Stimulated activated CD4-positive, alpha-beta T cell treated with anti-CD3 and anti-CD28 coated beads, TNF-alpha, amount 100 ng/mL, for 48 hours (primary cell): Measurements from ENCODE around the gene GPR137B.

ENCODE experiments used
- DNase-seq, 3 donors: peaks; one replicate each; pipeline ENCODE4 v3.0.0-alpha.2; 2020; ENCODE audit warnings: low read depth in 3 of 3

GPR137B gene, protein sequence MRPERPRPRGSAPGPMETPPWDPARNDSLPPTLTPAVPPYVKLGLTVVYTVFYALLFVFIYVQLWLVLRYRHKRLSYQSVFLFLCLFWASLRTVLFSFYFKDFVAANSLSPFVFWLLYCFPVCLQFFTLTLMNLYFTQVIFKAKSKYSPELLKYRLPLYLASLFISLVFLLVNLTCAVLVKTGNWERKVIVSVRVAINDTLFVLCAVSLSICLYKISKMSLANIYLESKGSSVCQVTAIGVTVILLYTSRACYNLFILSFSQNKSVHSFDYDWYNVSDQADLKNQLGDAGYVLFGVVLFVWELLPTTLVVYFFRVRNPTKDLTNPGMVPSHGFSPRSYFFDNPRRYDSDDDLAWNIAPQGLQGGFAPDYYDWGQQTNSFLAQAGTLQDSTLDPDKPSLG

DNA sequence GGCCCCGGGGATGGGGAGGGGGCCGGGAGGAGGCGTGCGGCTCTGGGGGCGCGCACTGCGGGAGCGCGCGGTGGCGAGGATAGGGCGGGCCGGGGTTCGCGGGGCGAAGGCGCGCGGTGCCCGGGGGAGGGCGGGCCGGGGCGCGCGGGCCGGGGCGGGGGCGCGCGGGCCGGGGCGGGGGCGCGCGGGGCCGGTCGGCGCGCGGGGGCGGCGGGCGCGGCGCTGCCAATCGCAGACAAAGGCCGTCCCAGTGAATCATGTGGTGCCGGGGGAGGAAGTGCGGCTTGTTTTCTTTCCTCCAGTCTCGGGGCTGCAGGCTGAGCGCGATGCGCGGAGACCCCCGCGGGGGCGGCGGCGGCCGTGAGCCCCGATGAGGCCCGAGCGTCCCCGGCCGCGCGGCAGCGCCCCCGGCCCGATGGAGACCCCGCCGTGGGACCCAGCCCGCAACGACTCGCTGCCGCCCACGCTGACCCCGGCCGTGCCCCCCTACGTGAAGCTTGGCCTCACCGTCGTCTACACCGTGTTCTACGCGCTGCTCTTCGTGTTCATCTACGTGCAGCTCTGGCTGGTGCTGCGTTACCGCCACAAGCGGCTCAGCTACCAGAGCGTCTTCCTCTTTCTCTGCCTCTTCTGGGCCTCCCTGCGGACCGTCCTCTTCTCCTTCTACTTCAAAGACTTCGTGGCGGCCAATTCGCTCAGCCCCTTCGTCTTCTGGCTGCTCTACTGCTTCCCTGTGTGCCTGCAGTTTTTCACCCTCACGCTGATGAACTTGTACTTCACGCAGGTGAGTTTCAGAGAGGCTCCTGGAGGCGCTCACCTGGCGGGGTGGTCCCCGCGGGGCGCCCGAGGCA lies at the start of gene GPR137B:
TSS of gene GPR137B (plus strand) at position 287 of the 851 bp plus-strand sequence. CDS start at position 371, 84 bp downstream.
- DNase-seq = peak in 2 of 3 donors; percentile 36 to 52

DNA sequence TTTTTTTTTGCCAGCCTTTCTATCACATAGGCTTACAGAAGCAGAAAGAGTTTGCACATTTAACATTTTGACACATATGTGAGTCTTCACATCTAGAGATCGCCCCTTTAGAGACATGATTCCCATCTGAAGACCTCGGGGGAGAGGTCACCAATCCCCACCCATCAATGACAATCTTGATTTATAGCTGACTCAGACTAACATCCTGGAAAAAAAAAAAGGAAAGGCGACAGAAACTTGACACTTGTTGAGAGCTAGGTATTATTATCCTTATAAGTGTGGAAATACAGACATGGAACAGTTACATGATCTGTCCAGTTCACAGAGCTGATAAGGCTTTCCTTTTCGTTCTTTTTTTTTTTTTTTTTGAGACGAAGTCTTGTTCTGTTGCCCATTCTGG lies 49.4 kb upstream of the GPR137B start:
- no peak for DNase-seq

DNA sequence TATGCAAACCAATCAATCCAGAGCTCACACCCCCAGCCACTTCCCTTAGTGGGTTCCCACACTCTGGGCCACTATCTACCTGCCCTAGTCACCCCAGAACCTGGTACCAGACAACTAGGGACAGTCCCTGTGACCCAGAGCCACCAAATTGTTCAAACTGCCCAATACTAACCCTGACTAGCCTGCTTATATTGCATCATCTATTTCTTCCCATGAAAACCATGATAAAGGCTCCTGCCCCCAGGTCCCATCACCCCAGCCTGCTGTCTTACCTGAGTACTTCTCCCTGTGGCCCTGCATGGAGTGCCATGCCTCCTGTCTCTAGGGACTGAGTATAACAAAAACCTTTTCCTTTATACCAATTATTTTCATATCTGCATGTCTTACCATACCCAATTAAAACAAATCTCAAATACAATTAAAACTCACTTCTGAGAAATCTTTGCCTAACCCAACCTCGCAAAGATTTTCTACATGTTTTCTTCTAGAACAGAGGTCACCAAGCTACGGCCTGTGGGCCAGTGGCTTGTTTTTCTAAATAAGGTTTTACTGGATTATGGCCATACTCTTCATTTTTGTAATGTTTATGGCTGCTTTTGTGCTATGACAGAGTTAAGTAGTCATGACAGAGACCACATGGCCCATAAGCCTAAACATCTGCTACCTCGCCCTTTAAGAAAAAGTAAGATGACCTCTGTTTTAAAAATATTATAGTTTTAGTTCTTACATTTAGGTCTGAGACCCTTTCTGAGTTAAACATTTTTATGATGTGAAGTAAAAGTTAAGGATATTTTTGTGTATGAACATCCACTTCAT lies 46.4 kb upstream of the GPR137B start:
- DNase-seq = no peak

DNA sequence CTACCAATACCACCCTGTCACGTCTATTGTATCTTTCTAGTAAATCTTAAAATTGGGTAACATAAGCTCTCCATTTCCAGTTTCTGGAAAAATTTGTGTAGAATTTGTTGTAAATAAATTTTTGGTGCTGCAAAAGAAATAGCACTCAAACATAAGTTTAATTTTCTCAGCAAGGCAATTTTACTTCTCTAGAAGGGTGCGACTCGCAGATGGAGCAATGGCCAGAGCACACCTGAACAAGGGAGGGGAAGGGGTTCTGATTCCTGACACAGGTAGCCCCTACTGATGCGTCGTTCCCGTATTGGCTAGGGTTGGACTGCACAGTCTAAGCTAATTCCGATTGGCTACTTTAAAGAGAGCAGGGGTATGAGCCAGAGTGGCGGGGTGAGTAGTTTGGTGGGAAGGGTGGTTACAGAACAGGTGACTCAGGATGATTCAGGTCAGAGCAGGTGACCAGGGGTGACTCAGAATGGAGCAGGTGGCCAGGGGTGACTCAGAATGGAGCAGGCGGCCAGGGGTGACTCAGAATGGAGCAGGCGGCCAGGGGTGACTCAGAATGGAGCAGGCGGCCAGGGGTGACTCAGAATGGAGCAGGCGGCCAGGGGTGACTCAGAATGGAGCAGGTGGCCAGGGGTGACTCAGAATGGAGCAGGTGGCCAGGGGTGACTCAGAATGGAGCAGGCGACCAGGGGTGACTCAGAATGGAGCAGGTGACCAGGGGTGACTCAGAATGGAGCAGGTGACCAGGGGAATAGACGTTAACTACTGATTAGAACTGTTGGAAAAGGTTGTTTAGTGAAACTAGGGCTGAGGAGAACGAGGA lies 45.5 kb upstream of the GPR137B start:
- peak; percentile 64 to 83 (median 65) for DNase-seq

DNA sequence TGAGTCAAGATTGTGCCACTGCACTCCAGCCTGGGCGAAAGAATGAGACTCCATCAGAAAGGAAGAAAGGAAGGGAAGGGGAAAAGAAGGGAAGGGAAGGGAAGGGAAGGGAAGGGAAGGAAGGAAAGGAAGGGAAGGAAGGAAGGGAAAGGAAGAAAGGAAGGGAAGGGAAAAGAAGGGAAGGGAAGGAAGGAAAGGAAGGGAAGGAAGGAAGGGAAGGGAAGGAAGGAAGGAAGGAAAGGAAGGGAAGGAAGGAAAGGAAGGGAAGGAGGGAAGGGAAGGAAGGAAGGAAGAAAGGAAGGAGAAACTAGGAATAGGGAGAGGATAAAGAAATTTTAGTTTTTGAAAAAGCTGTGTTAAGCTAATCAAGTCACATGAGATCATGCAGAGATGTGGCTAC lies 44.1 kb upstream of the GPR137B start:
- no peak for DNase-seq

DNA sequence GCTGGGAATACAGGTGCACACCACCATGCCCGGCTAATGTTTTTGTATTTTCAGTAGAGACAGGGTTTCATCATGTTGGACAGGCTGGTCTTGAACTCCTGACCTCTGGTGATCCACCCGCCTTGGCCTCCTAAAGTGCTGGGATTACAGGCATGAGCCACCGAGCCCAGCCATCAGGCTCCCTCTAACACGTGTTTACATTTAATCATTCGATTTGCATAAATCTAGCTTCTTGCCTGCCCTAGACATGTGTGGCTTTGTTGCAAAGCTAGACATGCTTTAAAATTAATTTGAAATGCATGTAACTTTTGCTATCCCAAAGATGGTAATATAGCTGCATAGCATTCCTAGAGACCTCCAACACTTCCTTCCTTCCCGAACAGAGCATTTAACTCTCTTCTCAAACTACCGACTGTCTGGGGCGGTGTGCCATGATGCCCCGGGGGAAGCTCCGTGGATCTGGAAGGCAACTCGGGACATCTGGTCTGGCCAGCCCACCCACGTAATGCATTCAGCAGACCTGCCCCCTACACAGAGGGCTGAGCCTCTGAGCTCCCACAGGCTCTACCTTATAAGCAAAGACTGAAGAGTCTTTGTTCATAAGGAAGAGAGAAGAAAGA lies 42.9 kb upstream of the GPR137B start:
- DNase-seq = no peak

DNA sequence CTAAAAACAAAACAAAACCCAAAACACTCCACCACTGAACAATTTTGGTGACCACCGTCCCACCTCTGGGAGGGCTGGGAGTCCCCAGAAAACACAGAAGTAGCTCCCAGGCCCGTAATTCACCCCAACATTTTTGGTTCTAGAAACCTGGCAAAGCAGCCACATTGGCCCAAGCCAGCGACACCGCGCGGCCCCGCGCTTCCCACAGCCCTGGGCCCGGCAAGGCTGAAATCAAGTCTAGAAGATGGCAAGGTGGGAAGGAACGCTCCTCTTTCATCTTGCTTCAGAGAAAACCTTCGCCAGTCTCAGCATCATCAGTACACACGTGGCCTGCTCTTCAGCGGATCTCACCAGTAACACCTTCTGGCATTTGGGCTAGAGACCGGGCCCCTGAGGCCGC lies 41.5 kb upstream of the GPR137B start:
- DNase-seq = no peak

DNA sequence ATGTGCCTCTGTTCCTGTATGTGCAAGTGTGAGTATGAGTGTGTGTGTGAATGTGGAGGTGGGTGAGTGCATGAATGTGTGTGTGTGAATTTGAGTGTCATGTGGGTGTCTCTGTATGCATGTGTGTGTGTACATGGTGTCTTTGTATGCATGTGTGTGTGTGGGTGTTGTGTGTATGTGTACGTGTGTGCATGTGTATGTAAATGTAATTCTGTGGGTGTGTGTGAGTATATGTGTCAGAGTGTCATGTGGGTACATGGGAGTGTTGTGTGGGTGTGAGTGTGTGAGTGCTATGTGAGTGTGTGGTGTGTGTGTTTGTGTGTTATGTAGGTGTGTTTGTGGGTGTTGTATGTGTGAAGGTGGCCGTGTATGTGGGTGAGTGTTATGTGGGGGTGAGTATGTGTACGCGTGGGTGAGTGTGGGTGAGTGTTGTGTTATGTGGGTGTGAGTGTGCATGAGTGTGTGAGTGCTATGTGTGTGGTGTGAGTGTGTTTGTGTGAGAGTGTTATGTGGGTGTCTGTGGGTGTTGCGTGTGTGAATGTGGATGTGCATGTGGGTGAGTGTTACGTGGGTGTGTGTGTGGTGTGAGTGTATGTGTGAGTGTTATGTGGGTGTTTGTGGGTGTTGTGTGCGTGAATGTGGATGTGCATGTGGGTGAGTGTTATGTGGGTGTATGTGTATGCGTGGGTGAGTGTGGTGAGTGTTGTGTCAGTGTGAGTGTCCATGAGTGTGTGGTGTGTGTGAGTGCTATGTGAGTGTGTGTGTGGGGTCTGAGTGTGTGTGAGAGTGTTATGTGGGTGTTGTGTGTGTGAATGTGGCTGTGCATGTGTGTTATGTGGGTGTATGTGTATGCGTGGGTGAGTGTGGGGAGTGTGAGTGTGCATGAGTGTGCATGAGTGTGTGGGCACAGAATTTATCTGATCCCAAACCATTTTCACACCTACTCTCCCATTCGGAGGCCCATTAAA lies 40.8 kb upstream of the GPR137B start:
- no peak for DNase-seq

DNA sequence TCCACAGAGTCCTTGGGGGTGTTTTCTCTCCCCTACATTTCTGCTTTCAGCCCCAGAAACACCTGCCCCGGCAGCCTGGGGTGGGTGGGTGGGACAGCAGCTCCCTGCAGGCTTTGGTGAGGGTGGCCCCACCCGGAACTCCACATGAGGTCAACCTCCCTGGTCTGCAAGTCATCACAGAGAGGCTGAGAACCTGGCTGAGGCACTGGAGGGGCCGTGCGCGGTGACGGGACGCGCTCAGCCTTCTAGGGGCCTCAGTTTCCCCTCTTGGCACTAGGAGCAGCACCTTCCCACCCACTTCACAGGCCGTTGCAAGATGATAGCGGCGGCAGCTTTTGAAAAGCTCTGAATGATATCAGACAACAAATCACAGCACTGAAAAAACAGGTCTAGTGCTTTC lies 39.7 kb upstream of the GPR137B start:
- DNase-seq = no peak

DNA sequence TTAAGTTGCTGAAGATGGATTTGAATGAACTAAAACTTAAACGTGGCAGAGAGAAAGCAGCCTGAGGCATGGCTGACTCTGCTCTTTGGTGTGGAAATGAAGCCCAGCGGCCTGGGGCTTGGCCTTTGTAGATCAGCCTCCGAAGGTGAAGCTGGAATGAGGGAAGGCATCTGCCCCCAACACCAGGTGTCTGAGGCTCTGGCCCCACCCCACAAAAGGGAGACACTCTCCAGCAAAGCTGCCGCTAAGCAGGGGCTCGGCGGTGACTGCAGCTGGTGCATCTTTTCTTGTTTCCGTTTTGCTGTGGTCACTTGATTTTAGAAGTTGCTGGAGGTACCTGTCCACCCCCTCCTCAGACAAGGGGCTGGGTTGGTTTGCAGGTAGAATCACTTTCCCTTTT lies 39.3 kb upstream of the GPR137B start:
- no peak for DNase-seq

DNA sequence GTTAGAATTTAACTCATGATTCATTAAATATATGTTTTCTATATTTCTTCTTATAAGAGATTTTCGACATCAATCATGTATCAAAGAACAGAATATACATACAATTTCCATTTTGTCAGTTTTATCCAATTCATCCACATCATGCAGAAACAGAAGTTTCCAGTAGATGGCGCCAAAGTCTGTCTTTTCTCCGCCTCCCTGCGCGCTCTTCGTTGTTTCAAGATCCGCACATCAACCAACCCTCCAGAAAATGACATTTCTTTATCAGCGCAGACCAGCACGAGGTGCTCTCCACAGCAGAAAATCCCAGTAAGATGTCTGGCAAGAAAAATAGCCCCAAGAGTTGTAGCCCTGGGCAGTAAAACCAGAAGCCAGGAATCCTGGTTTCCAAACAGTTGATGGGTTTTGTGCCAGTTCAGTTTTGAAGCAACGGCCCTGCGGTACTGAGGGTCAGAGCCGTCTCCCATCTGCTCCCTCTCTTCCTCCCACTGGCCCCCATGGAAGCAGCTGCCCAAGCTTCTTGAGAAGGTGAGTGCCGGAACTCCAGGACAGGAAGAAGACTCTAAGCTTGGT lies 38.6 kb upstream of the GPR137B start:
- peak in 2 of 3 donors; percentile 38 to 41 for DNase-seq

DNA sequence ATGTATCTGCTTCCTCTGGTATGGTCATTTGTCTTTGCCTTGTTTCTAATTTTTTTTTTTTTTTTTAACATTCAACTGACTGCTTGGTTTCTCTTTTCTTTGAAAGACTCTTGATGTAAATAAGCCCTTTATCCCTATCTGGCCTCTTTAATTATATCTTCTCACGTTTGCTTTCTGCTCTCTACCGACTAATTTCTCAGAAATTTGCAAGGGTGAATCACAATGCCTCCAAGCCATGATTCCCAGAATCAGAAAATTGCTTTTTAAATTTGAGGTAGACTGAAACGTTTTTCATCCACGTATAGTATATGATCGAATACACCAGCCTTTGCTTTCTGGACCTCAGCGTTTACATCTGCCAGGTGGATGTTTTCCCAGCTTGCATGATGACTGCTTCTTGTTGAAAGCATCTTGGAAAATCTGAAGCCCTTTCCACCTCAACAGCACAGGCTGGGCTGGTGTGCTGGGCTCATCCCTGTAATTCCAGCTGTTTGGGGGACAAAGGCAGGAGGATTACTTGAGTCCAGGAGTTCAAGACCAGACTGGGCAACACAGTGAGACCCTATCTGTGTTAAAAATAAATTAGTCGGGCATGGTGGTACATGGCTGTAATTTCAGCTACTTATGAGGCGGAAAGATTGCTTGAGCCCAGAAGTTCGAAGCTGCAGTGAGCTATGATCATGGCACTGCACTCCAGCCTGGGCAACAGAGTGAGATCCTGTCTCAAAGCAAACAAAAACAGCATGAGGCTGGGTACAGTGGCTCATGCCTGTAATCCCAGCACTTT lies 35.0 kb upstream of the GPR137B start:
- no peak for DNase-seq

DNA sequence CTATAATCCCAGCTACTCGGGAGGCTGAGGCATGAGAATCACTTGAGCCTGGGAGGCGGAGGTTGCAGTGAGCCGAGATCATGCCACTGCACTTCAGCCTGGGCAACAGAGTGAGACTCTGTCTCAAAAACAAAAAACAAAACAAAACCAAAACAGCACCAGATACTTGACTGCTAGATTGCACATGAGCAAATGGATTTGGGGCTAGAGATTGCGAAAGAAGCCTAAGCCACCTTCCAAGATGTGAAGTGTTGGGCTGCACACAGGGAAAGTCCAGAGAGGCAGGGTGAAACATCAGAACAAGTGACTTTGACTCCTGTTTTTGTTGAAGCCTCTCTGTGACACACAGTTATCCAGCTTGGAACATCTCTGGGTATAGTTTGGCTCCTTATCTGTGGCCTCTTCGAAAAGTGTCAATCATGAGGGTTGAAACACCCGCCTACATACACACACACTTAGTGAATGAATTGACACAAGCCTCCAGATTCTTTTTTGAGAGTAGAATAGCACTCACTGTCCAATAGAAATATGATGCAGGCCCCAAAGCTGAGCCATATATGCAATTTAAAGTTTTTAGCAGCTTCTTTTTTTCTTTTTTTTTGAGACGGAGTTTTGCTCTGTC lies 34.2 kb upstream of the GPR137B start:
- no peak for DNase-seq

DNA sequence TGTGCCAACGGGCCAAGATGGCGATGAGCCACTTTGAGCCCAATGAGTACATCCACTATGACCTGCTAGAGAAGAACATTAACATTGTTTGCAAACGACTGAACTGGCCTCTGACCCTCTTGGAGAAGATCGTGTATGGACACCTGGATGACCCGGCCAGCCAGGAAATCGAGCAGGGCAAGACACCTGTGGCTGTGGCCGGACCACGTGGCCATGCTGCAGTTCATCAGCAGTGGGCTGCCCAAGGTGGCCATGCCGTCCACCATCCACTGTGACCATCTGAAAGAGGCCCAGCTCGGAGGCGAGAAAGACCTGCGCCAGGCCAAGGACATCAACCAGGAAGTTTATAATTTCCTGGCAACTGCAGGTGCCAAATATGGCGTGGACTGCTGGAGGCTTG lies 32.2 kb upstream of the GPR137B start:
- no peak for DNase-seq

DNA sequence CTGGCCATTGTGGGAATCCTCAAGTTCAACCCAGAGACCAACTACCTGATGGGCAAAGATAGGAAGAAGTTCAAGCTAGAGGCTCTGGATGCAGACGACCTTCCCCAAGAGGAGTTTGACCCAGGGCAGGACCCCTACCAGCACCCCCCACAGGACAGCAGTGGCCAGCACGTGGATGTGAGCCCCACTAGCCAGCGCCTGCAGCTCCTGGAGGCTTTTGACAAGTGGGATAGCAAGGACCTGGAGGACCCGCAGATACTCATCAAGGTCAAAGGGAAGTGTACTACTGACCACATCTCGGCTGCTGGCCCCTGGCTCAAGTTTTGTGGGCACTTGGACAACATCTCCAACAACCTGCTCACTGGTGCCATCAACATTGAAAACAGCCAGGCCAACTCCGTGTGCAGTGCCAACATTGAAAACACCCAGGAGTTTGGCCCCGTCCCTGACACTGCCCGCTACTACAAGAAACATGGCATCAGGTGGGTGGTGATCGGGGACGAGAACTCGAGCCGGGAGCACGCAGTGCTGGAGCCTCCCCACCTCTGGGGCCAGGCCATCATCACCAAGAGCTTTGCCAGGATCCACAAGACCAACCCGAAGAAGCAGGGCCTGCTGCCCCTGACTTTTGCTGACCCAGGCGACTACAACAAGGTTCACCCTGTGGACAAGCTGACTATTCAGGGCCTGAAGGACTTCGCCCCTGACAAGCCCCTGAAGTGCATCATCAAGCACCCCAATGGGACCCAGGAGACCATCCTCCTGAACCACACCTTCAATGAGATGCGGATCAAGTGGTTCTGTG lies 30.6 kb upstream of the GPR137B start:
- DNase-seq = no peak

DNA sequence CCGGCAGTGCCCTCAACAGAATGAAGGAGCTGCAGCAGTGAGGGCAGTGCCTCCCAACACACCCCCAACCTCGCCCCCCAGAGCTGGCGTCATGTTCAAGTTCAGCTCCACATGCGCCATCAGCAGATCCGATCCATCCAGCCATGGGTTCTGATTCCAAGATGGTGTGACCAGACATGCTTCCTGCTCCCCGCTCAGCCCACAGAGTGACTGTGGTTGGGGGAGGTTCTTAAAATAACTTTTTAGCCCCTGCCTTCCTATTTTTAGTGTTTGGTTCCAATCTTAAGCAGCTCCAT lies 30.1 kb upstream of the GPR137B start:
- no peak for DNase-seq

DNA sequence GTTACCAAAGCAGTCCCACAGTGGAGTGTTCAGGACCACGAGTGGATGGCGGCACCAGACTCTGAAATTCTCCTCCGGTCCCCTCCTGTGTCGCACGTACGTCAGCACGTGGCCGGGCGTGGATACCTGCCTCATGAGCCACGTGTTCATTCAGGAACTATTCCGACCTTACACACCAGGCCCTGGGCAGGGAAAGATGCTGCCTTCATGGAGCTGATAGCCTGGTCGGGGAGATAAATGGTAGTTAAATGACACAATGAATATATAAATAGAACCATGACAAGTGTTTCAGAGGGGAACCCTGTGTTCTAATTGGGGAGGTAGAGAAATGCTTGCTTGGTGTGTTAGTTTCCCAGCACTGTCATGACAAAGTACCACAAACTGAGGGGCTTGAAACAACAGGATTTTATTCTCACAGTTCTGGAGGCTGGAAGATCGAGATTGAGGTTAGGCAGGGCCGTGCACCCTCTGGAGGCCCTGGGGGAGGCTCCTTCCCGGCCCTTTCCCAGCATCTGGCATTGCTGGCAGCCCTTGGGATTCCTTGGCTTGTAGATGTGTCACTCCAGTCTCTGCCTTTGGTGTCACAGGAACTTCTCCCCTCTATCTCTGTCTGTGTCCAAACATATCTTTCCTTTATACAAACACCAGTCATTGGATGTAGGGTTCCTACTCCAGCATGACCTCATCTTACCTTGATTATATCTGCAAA lies 28.9 kb upstream of the GPR137B start:
- DNase-seq = no peak
